Loucy (cell line): ENCODE results near the gene LATS2.

ENCODE experiments used
- EZH2phosphoT487 ChIP-seq: fragments of 200-600 bp; IDR thresholded peaks from 2 replicates; pipeline ENCODE4 v1.6.1; 2018; ENCODE audit warnings: antibody characterized with exemption, mild to moderate bottlenecking, moderate library complexity, borderline replicate concordance
- TF ChIP-seq, protein P1 (sequence below): fragments of 200-600 bp; sonication (generic); conservative IDR thresholded peaks from 2 replicates; pipeline ENCODE4 v1.5.1; 2014; ENCODE audit warnings: mild to moderate bottlenecking, antibody characterized with exemption, low read length

- TF ChIP-seq, protein P1, sequence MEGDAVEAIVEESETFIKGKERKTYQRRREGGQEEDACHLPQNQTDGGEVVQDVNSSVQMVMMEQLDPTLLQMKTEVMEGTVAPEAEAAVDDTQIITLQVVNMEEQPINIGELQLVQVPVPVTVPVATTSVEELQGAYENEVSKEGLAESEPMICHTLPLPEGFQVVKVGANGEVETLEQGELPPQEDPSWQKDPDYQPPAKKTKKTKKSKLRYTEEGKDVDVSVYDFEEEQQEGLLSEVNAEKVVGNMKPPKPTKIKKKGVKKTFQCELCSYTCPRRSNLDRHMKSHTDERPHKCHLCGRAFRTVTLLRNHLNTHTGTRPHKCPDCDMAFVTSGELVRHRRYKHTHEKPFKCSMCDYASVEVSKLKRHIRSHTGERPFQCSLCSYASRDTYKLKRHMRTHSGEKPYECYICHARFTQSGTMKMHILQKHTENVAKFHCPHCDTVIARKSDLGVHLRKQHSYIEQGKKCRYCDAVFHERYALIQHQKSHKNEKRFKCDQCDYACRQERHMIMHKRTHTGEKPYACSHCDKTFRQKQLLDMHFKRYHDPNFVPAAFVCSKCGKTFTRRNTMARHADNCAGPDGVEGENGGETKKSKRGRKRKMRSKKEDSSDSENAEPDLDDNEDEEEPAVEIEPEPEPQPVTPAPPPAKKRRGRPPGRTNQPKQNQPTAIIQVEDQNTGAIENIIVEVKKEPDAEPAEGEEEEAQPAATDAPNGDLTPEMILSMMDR: no peak
- no peak for TF ChIP-seq EZH2phosphoT487
Measured at GRCh38 chr13:21037656-21038055, 23.7 kb downstream of the LATS2 start.
